GM13976 (cell line): ENCODE data around the gene ZFP36L2.

Experiments
- DNase-seq: peaks from one replicate; pipeline ENCODE4 v3.0.0; 2012; ENCODE audit warnings: low spot score
- CTCF ChIP-seq: IDR thresholded peaks from 2 replicates; pipeline ENCODE4 v1.5.1; 2012; ENCODE audit warnings: borderline replicate concordance, mild to moderate bottlenecking; ENCODE audit not compliant: insufficient read depth; ENCODE audit errors: extremely low read depth, missing control alignments, control extremely low read depth
- in situ Hi-C: fragments of 300-500 bp; cut with MboI; formaldehyde crosslinking; loops from one replicate; pipeline ENCODE4 v1.12.0; 2022; ENCODE audit warnings: low sequenced_read_pairs, mixed read lengths, inconsistent platforms; ENCODE audit not compliant: unreplicated experiment

The ZFP36L2 gene

GRCh38 chr2:43238813-43239212 lies 12.4 kb upstream of the ZFP36L2 start:
- in situ Hi-C loops: loop anchor here (10.0 kb wide), 1 partner anchor 284 kb away; no protein-coding TSS in a partner anchor
- no peak for TF ChIP-seq CTCF
- no peak for DNase-seq

- in situ Hi-C loops: loop anchor here (10.0 kb wide), 1 partner anchor 283 kb away; no protein-coding TSS in a partner anchor
- no peak for DNase-seq
Measured at GRCh38 chr2:43238176-43238575, 11.8 kb upstream of the ZFP36L2 start.

GRCh38 chr2:43233218-43234212 lies 7.1 kb upstream of the ZFP36L2 start:
- in situ Hi-C loops: loop anchor here (5.0 to 10.0 kb wide), 2 partner anchors 106 to 279 kb away; no protein-coding TSS in a partner anchor
- DNase-seq: no peak
- TF ChIP-seq CTCF: no peak

More at GRCh38 chr2:43238176-43238575, 11.8 kb upstream of the ZFP36L2 start:
- no peak for TF ChIP-seq CTCF

GRCh38 chr2:43230951-43231827 lies 4.8 kb upstream of the ZFP36L2 start:
- no peak for DNase-seq
- TF ChIP-seq CTCF: no peak
- in situ Hi-C loops: loop anchor here (5.0 to 10.0 kb wide), 2 partner anchors 104 to 276 kb away; no protein-coding TSS in a partner anchor

- DNase-seq: no peak
- in situ Hi-C loops: loop anchor here (5.0 to 10.0 kb wide), 2 partner anchors 103 to 276 kb away; no protein-coding TSS in a partner anchor
Measured at GRCh38 chr2:43230351-43230885, 4.0 kb upstream of the ZFP36L2 start.

More at GRCh38 chr2:43230351-43230885, 4.0 kb upstream of the ZFP36L2 start:
- TF ChIP-seq CTCF: no peak
